Activated T-cell treated with anti-CD3 and anti-CD28 coated beads, Interleukin-2, amount 50 U/mL, for 1 hour (primary cell): ENCODE results near the gene CXCR3.
"Not testable (repeated sequence)": the region's sequence is repeated elsewhere in the genome, so short reads cannot be mapped to it uniquely, and the experiment has no call there.

Experiments used
- DNase-seq: peaks from one replicate; pipeline ENCODE4 v3.0.0-alpha.2; 2020

Gene CXCR3

DNA sequence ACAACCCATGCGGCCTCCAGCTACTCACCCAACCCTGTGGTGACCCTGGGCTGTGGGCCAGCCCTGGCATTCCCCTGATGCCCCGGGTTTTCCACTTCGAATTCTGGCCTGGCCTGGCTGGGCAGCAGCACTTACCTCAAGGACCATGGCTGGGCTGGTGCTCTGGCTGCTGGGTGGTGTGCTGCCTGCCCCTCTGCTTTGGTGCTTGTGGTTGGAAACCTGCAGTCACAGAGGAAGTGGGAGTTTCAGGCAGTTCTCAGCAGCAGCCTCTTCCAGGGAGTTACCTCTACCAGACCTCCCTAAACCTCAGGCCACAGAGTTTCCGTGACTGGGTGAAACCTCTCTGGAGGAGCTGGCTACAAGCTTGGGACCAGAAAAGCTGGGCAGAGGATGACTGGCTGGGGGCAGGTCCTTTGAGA is at the start of gene CXCR3:
CXCR3 (minus strand) TSS at position 209 of the 419 bp plus-strand sequence; CDS start at position 147, 62 bp downstream.
- DNase-seq = peak; percentile 63

GRCh38 chrX:71667328-71668247 is 49.3 kb upstream of the CXCR3 start, which contains the start of gene LOC101059915:
LOC101059915 (plus strand) TSS chrX:71667546.
- DNase-seq = no peak

DNA sequence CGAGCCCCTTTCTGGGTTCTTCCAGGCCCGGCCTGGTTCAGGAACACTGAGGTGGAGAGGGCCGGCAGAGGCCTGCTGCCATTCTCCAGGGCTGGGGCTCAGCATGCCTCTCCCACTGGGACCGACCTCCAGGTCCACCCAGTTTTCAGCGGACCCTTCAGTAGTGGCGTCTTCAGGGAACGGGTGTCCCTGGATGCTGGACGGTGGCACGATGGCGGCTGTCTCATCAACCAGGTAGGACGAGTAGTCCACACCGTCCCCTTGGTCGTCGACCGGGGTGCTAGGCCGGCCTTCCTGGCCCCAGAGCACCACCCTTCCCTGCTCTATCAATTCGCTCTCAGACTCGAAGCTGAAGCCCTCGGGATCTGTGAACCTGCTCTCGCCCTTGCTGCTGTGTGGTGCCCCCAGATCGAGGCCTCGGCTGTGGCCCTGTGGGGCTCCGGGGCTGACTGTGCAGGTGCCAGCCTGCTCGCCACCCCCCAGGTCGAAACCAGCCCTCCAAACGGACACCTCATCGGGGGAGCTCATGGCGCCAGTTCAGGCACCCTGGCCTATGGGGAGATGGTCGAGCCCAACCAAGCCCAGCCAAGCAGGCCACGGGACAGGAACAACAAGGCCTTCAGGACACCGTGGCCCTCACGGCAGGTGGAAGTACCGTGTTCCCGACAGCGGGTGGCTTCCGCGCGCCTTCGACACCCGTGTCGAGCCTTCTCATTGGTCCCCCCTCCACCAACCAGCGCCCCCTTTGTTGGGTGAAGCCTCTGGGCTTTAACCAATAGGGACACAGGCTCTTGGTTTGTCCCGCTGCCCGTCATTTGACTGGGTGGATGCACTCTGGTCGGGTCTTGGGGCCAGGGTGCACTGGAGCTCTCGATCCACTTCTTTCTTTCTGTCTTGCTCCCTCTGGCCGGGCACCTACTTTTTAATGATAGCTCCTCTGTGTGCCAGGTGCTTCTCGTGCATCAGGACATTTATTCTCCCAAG is 48.2 kb upstream of the CXCR3 start:
- no peak for DNase-seq

DNA sequence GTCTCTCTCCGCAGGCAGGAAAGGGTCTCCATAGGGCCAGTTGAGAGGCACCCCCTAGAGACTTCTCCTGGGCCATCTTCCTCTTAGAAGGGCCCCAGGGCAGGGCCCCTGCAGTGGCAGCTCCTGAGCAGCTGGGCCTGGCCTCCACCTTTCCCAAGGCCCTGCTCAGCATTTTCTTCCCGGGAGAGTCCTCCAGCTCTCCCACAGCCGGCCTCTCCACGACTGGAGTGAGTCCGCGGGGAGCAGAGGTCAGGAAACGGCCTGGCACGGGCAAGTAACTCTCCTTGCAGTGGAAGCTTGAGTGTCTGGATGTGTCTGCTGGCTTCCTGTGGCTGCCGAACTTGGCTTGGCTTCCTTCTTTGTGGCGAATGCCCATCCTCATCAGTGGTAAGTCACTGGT is 47.4 kb upstream of the CXCR3 start:
- DNase-seq = no peak

DNA sequence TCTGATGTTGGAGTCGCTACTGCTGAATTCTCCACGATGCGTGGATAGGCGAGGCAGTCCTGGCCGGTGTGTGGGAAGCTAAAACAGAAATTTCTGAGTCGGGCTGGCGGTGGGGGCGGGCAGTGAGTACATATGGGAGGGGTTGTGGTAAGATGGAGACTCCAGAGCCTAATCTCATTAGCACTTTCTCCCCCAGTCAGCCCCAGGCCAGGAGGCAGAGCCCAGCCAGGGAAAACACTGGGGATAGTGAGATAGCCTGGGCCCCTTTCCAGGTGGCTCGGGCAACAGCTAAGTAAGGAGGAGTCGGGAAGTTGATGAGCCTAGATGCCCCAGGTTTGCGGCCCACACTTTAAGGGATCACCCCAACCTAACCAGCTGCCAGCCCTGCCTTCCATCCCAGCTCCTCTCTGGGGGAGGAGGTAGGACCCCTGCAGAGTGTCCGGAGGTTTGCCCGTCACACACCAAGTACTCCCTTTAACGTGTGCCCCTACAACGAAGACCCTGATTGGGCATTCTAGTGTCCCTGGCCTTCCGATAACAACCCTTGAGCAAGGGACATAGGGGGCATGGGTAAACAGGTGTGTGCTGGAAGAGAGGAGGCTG is 46.7 kb upstream of the CXCR3 start:
- DNase-seq = no peak

GRCh38 chrX:71664202-71664601 is 45.9 kb upstream of the CXCR3 start:
- DNase-seq = not testable (repeated sequence)

GRCh38 chrX:71663238-71663637 is 44.9 kb upstream of the CXCR3 start:
- peak; percentile 50 for DNase-seq

DNA sequence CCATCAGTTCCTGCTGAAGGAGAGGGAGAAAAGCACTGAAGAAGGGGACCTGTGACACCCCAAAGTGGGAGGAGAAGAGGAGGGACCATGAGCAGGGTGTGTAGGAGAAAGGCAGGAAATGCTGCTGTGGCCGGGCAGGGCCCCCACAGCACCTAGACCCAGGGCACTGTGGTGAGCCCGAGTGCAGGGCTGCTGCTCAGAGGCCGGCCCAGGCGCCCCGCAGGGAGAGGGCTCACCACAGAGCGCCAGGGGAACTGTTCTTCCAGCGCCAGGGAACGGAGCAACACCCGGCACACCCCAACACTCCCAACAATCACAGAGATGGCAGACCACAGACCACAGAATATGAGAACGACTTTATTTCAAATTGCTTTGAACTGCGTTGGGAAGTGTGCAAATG is 44.3 kb upstream of the CXCR3 start:
- DNase-seq = not testable (repeated sequence)

- no peak for DNase-seq
These were observed 43.6 kb upstream of the CXCR3 start for GRCh38 chrX:71661919-71662318.

DNA sequence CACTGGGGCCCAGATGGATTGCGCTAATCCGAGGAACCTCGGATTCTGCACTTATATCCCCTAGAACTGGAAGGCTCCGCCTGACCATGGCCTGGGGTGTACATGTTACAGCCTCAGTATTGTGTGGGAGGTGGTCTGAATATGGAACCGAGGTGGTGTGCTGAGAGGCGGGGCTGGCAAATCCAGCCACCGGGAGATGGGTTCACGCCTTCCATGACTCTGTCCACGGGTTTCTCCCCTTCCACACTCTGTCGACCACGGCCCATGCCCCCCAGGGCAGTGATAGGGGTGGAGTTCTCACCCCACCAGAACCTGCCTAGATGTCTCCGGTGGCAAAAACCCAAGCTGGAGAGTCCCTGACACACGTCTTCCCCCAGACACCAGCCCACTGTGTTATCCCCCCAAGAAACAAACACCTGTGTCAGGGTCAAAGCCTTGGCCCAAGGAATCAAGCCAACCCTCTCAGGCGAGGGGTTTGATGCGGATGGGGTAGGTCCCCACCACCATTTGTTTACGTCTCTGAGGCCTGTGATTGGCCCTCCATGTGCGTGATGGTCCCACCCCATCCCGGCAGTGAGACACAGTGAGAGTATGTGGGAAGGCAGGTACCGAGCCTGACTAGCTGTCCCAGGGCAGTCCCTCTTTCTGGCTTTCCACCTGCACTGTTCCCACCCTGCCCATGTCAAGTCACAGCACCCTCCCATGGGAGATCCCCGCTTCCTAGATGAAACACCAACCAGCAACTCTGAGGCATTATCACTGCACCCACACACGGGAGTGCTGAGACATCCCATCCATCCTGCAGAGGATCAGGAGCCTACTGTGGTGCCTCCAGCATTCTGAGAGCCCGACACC is 42.5 kb upstream of the CXCR3 start:
- no peak for DNase-seq

DNA sequence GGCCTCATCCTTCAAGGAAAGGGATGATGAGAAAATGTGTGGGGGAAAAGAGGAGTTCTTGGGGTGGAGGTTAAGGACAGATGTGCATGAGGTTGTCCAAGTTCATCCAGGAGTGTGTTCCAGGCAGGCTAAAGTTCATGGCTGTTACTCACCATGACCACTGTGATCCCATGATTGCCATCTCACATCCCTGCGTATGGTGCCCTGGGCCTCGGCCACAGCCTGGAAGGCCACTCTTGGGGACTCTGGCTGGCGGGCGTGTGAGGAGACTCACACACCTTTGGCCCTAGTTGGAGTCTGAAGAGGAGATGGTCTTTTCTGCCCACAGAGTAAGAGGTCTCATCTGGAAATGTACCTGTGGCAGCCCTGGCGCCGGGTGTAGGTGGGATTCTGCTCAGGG is 41.6 kb upstream of the CXCR3 start:
- no peak for DNase-seq

DNA sequence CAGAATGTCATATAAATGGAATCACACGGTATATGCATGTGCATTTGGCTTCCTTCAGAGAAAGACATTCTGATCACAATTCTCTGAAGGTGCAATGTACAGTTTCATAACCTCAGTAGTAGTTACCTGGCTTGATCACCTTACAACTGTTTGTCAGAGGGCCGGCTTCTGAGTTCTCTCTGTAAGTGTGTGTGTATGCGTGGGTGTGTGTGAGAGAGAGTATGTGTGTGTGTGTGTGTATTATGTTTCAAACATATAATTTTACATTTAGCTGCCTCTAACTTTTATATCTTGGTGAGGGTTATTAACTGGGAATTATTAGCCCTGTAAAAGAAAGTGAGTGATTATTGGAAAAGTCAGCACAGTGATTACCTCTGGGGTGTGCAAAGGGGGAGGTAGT is 41.0 kb upstream of the CXCR3 start:
- DNase-seq = no peak

- DNase-seq = no peak
These were observed 39.0 kb upstream of the CXCR3 start for GRCh38 chrX:71657267-71657666.

GRCh38 chrX:71653344-71653743 is 35.0 kb upstream of the CXCR3 start:
- DNase-seq = no peak

DNA sequence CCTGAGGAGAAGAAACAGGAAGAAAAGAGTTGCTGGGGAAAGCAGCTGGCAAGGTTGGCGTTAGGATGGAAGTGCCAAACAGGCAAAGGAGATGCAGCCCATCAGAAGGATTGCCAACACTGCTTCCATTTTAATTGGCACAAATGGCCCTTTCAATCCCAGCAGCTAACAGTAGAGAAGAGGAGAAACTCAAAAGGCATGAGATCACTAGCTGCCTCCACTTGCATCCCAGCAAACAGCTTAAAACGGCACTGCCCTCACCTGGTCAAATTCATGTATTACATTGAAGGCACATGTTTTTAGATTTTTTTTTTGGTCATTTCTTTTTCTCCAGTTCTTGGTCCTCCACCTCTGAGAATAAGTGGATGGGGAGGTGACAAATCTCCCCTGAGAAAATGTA is 34.1 kb upstream of the CXCR3 start:
- no peak for DNase-seq

DNA sequence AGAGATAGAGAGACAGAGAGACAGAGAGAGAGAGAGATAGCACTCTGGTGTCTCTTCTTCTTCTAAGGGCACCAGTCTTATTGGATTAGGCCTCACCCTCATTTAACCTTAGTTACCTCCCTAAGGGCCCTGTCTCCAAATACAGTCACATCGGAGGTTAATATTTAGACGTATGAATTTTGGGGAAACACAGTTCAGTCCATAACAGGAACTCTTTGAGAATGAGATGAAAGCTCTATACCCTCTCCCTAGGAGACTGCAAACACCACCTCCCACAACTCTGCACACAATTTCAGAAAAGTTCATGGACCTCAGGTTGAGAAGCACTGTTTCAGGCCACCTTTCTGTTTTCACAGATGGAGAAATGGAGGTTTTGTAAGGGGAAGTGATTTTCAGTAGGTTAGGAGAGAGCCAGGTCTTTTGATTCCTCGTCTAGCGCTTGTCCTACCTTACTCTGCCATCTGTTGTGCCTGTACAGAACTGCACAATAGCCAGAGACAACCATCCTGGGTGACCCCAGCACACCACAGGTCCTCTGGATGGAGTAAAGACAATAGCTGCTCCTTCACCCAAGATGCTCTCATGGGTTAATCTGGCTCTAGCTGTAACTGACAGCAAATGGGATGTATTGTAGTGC is 32.1 kb upstream of the CXCR3 start:
- no peak for DNase-seq

GRCh38 chrX:71644406-71644805 is 26.1 kb upstream of the CXCR3 start:
- not testable (repeated sequence) for DNase-seq

DNA sequence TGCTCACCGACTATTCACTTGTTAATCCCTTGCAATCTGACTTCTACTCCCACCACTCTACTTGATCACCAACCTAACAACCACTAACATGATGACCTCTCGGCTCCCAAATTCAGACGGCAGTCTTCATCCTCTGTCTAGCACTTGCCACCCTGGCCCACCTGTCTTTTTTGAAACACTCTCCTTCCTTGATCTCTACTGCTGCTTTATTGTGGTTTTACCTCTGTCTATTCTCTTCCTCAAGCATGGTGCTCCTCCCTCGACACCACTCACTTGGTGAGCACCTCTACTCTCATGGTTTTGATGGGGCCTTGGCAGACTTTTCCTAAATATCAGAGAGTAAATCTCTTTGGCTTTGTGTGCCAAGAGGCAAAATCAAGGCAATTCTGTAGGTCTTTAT is 21.7 kb upstream of the CXCR3 start:
- no peak for DNase-seq

GRCh38 chrX:71638409-71638808 is 20.1 kb upstream of the CXCR3 start:
- DNase-seq = no peak

DNA sequence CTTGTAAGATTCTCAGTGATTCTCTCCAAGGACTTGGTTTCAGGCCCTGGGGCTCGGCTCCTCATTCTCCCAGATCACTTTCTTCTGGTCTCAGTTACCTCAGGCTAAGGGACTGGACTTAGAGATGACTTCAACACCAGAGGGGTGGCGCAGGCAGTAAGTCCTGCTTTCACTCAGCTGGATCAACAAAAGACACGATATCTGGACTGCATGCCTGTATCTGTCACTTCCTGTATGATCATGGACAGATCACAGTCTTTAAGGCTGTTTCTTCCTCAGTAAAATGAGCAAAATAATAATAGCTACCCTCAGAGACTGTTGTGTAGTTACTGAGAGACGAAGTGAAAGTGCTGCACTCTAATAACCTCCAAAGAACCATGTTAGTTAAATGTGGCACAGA is 19.5 kb upstream of the CXCR3 start:
- no peak for DNase-seq

DNA sequence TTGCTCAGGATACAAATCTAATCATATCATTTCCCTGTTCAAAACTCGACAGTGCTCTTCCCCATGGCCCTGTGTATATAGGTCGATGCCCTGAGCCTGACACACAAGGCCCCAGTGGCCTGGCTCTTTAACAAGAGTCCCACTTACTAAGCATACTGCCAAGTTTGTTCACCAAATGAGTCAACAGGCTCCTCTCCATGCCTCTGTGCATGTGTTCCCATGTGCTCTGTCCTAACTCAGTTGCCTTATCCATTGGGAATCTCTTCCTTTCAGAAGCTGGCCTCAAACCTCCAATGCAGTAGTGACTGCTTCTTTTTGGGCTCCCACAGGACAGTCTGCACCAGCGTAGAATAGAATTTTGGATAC is 18.9 kb upstream of the CXCR3 start:
- no peak for DNase-seq
